Activated naive CD4-positive, alpha-beta T cell treated with anti-CD3 and anti-CD28 coated beads, Interleukin-2, amount 50 U/mL, for 16 hours (primary cell): ENCODE results near the gene PAWR.
"Not testable (repeated sequence)": the region's sequence is repeated elsewhere in the genome, so short reads cannot be mapped to it uniquely, and the experiment has no call there.

Experiments used
- DNase-seq: peaks from one replicate; pipeline ENCODE4 v3.0.0-alpha.2; 2020

PAWR gene

DNA sequence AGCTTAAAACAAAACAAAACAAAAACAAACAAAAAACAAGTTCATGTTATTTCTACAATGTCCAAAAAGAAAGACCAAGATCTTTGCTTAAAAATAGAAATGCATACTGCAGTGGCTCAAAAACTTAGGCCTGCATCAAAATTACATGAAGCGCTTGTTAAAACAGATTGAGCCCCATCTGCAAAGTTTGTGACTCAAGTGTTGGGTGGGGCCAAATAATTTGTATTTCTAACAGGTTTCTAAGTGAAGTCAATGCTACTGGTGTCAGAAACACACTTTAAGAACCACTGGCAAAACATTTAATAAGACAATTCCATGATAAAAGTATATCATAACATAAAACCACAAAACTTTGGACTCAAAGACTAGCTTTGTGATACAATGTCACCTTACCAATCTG lies 105.6 kb downstream of the PAWR start:
- DNase-seq, result no peak

DNA sequence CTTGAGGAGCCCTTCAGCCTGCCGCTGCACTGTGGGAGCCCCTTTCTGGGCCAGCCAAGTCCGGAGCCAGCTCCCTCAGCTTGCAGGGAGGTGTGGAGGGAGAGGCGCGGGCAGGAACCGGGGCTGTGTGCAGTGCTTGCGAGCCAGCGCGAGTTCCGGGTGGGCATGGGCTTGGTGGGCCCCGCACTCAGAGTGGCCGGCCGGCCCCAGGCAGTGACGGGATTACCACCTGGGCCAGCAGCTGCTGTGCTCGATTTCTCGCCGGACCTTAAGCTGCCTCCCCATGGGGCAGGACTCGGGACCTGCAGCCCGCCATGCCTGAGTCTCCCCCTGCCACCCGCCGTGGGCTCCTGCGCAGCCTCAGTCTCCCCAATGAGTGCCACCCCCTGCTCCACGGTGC lies 116.9 kb downstream of the PAWR start:
- no peak for DNase-seq

DNA sequence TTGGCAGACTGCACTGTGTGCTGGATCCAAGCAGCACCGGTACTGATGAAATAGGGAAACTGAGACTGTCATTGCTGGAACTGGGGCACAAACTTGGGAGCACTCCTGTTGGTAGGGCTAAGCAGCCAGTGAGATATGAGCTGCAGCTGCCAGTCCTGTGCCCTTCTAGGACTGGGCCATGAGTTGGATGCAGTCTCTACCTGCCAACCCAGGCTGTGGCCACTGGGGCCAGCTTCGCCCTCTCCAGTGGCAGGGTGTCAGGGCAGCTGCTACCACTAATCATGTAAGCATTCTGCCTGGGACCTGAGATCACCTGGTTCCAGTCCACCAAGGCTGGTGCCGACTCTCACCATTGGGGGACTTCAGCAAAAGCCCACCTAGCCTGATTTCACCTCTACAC lies 121.1 kb downstream of the PAWR start:
- no peak for DNase-seq

DNA sequence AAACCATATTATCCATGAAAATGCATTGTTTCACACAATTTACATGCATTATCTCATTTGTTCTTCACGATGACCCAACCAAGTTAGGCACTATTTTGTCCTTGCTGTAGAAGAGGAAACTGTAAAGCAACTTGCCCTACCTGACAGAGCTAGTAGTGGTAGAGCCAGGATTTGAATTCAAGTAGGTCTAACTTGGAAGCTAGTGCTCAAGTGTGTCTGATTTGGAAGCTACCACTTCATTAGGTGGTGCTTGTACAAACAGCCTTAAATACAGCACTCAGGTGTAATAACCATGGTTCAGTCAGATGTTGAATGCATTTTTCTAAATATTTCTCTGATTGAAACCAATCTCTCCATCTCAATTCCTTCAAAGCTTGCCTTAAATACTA lies 123.6 kb downstream of the PAWR start:
- no peak for DNase-seq

DNA sequence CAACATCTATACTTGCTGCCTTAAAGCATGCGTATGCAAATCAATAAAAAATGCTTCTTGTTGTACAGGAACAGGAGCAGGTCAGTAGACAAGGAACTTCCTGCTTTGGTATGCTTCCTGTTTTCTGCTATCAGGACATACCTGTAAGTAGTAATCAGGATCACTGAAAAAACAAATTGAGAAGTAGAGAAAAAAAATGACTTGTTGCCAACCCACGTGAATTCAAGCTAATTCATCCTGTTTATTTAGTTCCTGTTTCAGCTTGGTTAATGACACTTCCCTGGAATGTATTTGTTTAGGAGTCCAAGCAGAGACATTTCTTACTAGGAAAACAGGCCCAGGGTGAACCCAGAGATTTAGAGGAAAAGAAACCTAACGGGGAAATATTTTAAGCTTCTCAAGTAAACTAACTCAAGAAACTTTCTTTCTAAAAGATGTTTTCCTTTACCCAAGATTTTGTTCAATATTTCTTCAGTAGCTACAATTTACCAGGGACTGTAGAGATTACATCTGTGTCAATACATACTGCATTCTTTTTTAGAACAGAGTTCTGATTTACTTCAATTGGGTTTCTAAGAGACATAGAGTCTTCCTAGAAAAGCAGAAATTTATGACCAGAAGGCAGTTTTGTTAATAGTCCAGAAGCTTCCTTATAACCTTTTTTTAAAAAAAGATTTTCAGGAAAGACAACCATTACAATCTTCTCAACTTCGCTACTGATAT lies 124.2 kb downstream of the PAWR start:
- no peak for DNase-seq

DNA sequence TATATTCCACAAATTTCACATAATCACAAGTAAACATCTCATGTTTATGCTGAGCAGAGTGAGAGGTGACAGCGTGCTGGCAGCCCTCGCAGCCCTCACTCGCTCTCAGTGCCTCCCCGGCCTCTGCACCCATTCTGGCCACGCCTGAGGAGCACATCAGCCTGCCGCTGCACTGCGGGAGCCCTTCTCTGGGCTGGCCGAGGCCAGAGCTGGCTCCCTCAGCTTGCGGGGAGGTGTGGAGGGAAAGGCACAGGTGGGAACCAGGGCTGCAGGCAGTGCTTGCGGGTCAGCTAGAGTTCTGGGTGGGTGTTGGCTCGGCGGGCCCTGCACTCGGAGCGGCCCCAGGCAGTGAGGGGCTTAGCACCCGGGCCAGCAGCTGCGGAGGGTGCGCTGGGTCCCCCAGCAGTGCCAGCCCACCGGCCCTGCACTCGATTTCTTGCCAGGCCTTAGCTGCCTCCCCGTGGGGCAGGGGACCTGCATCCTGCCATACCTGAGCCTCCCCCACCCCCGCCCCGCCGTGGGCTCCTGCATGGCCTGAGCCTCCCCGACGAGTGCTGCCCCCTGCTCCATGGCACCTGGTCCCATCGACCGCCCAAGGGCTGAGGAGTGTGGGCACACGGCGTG lies 125.9 kb downstream of the PAWR start:
- DNase-seq, result not testable (repeated sequence)

DNA sequence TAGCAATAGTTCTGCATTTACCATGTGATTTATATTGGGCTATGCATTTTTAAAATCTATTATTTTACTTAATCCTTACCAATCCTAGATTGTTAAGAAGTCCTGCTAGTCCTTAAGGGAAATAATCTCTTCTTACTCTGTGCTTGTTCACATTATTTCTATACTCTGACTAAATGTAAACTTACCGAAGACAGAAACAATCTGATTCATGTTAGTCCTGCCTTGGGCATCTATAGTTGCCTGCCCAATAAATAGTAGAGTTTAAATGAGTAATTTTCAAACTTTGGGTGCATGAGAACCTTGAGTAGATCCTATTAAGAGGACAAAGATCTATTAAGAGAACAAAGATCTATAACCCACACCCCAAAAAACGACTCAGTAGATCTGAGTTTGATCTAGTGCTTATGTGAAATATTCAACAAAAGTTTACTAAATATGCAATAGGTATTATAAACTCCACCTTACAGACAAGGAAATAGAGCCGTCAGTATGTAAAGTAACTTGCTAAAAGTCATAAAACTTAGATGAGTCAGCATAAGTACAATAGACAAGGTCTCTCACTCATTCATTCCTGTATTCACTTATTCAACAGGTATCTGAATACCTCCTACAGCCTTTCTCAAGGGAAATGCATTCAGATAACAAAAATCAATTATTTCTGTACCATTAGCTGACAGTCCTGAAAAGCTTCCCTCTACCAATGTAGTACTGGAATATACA lies 127.6 kb downstream of the PAWR start:
- no peak for DNase-seq

DNA sequence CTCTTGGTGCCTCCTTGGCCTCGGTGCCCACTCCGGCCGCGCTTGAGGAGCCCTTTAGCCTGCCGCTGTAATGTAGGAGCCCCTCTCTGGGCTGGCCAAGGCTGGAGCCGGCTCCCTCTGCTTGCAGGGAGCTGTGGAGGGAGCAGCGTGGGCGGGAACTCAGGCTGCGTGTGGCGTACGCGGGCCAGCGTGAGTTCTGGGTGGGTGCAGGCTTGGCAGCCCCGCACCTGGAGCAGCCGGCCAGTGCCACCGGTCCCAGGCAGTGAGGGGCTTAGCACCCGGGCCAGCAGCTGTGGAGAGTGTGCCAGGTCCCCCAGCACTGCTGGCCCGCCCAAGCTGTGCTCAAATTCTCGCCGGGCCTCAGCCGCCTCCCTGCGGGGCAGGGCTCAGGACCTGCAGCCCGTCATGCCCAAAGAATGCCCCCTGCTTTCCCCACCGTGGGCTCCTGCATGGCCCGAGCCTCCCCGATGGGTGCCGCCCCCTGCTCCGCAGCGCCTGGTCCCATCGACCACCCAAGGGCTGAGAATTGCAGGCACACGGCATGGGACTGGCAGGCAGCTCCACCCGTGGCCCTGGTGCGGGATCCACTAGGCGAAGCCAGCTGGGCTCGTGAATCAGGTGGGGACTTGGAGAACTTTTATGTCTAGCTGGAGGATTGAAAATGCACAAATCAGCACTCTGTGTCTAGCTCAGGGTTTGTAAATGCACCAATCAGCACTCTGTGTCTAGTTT lies 129.2 kb downstream of the PAWR start:
- DNase-seq, result no peak

DNA sequence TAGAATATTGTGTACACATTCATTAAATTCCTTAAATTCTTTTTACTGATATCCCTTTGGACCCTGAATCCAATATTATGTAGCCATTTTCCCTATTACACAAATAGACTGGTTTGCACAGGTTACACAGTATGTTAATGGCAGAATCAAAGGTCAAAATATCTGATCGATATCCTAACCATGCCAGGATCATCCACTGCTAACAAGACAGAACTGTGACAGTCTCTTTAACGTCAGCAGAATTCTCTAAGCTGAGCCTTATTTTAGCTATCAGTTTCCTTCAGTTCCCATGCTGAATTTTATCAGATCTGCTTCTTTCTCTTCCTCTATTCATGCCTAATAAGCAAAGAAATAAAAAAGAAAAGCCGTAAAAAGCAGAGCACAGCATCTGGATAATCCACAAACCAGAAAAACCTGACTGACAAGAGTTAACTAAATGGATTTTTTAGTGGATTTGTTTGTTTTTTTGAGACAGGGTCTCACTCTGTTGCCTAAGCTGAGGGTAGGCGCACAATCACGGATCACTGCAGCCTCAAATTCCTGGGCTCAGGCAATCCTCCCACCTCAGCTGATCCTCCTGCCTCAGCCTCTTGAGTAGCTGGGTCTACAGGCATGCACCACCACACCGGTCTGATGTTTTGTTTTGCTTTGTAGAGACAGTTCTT lies 130.4 kb downstream of the PAWR start:
- DNase-seq, result no peak

DNA sequence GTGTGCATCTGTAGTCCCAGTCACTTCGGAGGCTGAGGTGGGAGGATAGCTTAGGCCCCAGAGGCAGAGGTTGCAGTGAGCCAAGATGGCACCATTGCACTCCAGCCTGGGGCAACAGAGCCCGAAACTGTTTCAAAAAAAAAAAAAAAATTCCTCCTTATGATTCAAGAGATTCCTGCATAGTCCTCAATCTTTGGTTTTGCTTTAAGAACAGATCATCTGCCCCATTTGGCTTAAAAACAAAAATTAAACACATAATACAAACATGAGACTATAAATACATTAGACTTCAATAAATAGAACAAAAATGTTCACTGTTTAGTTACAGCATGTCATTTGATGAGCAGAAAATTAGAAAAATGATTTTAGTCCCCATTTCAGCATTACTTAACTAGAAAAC lies 131.2 kb downstream of the PAWR start:
- DNase-seq, result no peak

DNA sequence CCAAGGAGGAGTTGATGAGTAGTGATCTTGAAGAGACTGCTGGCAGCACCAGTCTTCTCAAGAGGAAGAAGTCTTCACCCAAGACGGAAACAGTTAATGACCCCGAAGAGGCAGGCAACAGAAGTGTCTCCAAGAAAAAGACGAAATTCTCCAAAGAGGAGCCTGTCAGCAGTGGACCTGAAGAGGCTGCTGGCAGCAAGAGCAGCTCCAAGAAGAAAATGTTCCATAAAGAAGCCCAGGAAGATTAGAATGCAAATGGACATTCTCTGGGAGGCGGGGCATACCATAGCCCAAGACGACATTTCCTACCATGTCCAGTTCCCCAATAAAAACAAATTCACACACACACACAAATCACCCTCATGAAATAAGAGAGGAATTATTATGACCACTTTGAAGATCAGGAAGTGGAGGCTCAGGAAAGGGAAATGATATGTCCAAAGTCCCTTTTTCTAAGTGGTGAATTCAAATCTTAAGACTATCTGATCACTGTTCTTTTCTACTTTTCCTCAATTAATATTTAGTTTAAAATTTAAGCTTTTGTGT lies 131.8 kb downstream of the PAWR start:
- no peak for DNase-seq

DNA sequence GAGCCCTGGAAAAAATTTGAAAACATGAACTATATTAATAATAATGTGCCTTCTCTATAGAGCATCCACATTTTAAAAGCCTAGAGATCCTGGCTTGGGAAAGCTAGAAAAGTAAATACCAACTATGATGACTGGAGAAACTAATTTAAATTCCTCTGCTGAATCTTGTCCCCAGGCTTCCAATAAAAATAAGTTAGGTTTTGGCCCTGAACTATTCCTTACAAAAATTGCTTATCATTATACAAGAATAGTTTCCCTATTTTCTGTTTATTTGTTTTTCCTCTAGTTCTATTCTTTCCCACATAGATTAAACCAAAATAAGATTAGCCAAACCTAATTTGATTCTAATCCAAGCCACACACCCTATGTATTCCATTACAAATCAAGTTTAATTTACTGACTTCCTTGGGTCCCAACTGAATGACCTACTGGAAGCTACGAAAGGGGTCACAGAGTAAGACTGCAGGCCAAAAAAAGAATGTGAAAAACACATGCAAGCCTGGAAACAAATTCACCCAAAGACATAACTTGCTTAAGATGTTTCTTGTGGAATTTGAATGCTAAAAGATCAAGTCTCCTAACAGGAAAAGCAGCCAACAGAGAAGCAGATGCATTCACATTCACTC lies 133.0 kb downstream of the PAWR start:
- no peak for DNase-seq

DNA sequence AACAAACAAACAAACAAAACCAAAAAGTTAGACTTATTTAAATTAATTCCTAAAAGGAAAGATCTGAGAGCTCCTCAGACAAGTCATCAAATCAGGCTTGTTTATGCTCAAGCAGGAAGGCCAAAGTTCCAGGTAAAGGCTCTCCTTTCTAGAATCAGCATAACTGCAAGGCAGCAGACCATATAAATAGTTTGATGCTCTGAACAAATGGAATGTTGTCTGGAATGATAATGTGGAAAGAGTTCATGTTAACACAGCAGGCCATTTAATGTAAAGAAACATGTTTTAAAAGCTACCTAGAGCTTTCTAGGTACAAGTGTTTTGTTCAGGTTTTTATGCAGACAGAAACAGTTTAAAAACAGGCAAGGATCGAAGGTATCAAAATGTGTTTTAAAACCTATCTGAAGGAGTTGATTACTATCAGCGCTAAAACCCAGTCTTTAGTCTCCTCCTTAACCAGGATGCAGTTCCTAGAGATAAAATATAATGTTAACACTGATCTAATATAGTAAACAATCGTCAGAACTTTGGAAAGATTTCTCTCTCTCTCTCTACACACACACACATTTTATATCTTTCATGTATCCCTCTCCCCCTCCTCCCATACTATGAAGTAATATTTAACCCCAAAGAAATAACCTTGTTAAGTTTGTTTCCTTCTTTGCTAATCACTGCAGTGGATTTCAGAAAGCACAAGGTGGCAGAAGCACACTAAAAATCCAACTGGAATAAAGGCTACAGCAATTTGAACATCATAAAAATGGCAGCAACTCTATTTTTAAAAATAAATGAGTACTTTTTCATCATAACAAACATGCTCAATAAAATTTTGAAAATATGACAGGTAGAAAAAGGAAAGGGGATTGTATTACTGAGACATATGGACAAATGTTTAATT lies 135.5 kb downstream of the PAWR start:
- no peak for DNase-seq

DNA sequence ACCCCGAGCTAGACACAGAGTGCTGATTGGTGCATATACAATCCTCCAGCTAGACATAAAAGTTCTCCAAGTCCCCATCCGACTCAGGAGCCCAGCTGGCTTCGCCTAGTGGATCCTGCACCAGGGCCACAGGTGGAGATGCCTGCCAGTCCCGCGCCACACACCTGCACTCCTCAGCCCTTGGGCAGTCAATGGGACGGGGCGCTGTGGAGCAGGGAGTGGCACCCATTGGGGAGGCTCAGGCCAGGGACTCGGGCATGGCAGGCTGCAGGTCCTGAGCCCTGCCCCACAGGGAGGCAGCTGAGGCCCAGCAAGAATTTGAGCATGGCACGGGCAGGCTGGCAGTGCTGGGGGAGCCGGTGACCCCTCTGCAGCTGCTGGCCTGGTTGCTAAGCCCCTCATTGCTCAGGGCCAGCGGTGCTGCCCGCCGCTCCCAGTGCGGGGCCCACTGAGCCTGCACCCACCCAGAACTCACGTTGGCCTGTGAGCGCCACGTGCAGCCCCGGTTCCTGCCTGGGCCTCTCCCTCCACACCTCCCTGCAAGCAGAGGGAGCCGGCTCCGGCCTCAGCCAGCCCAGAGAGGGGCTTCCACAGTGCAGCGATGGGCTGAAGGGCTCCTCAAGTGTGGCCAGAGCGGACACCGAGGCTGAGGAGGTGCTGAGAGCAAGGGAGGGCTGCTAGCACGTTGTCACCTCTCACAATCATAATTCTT lies 136.7 kb downstream of the PAWR start:
- no peak for DNase-seq

DNA sequence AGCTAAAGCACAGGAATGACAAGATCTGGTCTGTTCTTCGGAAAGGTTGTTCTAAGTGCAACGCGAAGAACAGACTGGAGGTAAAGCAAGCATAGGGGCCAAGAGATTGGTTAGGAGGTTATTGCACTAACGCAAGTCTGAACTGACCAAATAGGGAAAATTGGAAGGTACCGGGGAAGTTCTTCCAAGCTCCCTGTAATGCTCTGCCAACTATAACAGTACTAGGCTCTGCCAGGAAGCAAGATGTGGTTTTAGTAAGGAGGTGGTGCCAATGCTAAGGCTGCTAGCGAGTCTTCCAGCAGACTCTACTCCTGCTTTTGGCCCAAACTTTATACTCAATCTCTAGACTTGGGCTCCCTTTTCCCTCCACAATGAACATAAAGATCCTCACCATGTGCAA lies 138.6 kb downstream of the PAWR start:
- no peak for DNase-seq

DNA sequence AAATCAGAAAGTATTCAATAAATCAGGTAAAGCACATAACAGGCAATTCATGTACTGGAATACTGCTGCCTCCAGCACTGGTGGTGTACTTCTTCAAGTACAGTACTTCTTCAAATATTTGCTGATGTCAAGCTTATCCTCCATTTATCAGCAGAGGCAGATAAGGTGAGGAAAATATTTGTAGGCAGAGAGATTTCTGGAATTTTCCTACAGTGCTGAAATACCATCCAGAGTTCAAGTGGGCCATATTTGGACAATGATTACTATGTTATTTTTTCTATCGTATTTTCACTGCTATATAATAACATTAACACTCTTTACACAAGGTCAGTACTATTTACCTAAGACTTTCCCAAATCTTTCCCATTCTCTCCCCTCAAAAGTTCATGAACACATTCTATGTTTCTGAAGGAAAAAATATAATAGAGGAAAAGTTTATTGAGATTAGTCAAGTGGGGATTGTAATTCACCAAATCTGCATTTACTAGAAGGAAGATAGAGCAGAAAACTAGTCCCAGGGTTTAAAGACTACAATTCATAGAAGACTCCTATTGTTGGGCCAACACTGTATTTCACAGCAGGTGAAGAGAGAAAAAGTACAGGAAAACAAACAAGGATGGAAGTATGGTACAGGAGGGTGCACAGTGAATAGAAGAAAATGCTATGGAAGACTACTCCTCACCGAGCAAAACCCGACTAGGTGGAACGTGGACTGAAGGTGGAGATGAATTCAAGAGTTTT lies 141.1 kb downstream of the PAWR start:
- DNase-seq, result no peak

DNA sequence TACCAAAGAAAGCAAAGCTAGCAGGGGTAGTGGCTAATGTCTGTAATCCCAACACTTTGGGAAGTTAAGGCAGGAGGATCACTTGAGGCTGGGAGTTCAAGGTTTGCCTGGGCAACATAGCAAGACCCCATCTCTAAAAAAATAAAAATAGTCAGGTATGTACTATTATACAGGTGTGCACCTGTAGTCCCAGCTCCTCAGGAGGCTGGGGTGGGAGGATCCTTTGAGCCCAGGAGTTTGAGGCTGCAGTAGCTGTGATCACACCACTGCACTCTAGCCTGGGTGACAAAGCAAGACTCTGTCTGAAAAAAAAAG lies 142.2 kb downstream of the PAWR start:
- no peak for DNase-seq

DNA sequence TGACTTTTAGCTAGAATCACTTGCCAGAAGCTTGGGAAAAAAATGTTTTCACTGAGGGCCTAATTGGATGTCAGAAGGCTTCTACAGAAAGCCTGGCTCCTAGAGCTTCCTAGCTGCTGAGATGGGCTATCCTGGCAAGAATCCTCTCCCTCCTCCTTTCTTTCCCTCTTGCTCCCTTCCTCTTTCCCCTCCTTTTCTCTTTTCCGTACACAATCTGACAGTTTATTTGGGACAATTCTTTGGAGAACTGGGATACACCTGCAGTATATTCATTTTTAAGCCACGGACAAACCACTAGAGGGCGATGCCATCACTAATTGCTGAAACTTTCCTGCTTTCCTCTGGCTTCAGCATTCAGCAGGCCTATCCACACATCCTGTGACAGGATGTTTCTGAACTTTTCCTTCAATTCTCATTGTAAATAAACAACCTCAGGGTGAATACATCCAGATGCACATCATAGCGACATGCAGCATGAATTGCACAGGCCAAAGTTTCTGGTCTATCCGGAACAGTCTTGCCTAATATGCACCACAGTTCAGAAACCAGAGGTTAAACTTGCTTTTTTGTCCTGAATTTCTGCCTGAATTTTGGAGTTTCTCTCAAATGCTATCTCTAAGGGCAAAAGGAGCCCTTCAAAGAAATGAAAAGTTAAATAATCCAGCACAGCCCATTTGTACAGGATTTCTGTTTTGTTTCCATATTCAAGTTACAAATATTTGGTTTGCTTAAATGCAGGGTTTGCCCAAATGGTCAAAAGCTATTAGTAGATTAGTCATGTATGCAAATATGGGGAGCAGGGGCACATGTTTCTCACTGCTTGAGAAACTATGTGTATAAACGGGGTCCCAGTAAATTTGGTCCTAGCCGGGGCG lies 142.8 kb downstream of the PAWR start:
- no peak for DNase-seq
